Smooth muscle cell (in vitro differentiated cells): ENCODE measurements around the gene GABRA5. TPM values are rescaled to one million over a fixed set of nuclear protein-coding genes. Genes with fewer than 3 reads are reported as not detected.

Source experiments
- DNase-seq: peaks from one replicate; lab custom pipeline; 2025; ENCODE audit not compliant: unreplicated experiment; lab: John Stamatoyannopoulos, UW
- H2AFZ ChIP-seq: fragments of 200-600 bp; sonication (generic); 2 replicates; pipeline ENCODE4 v1.6.0; 2016; ENCODE audit warnings: antibody characterized with exemption, low read depth, mild to moderate bottlenecking
- H3F3A ChIP-seq: fragments of 200-600 bp; sonication (generic); 2 replicates; pipeline ENCODE4 v1.6.0; 2017; ENCODE audit warnings: antibody characterized with exemption, low read depth
- H3K27ac ChIP-seq: fragments of 200-600 bp; sonication (generic); 2 replicates; pipeline ENCODE4 v1.5.1; 2016; ENCODE audit warnings: low read depth, mild to moderate bottlenecking
- H3K27me3 ChIP-seq: fragments of 200-600 bp; sonication (generic); 2 replicates; pipeline ENCODE4 v1.6.1; 2016; ENCODE audit warnings: low read depth, mild to moderate bottlenecking
- H3K36me3 ChIP-seq: fragments of 200-600 bp; sonication (generic); 2 replicates; pipeline ENCODE4 v1.5.1; 2016; ENCODE audit warnings: low read depth
- H3K4me1 ChIP-seq: fragments of 200-600 bp; sonication (generic); 2 replicates; pipeline ENCODE4 v1.5.1; 2016; ENCODE audit warnings: low read depth
- H3K4me2 ChIP-seq: fragments of 200-600 bp; sonication (generic); 2 replicates; pipeline ENCODE4 v1.6.0; 2016; ENCODE audit warnings: mild to moderate bottlenecking
- H3K4me3 ChIP-seq: fragments of 200-600 bp; sonication (generic); 2 replicates; pipeline ENCODE4 v1.5.1; 2016; ENCODE audit warnings: mild to moderate bottlenecking
- H3K79me2 ChIP-seq: fragments of 200-600 bp; sonication (generic); 2 replicates; pipeline ENCODE4 v1.6.0; 2016; ENCODE audit warnings: low read depth, mild to moderate bottlenecking
- H3K9ac ChIP-seq: fragments of 200-600 bp; sonication (generic); 2 replicates; pipeline ENCODE4 v1.6.0; 2016; ENCODE audit warnings: low read depth
- H3K9me3 ChIP-seq: fragments of 200-600 bp; sonication (generic); replicated peaks from 2 replicates; pipeline ENCODE4 v1.5.1; 2016; ENCODE audit warnings: low read depth
- H4K20me1 ChIP-seq: fragments of 200-600 bp; sonication (generic); 2 replicates; pipeline ENCODE4 v1.6.0; 2016; ENCODE audit warnings: low read depth
- CTCF ChIP-seq: fragments of 200-600 bp; sonication (generic); IDR thresholded peaks from 2 replicates; pipeline ENCODE4 v1.5.1; 2017; ENCODE audit warnings: borderline replicate concordance, mild to moderate bottlenecking, antibody characterized with exemption; ENCODE audit not compliant: insufficient read depth, poor library complexity, severe bottlenecking
- WGBS: methylation state at CpG from one replicate; pipeline ENCODE4 v1.1.7; 2016; ENCODE audit warnings: low lambda C conversion rate; 5-methylcytosine and 5-hydroxymethylcytosine counted together
- polyA plus RNA-seq: library from polyadenylated mRNA; unstranded; fragments of >200 nt; fragmentation: Nextera tagmentation; extraction: Ambion mirVana; gene quantifications from 2 replicates; pipeline ENCODE4 v1.2.1, GENCODE V29; 2016
- total RNA-seq: library from RNA; depleted of rRNA; stranded (reverse); fragments of >200 nt; gene quantifications from 2 replicates; pipeline ENCODE4 v1.2.3, GENCODE V29; 2014

The GABRA5 gene
- total and polyA plus RNA-seq, 2 experiments from 2014 or later = 0.27 TPM; not detected in 1

- no peak for TF ChIP-seq CTCF
- Histone ChIP-seq H3F3A (no peaks in the 10 kb centered on the region), H3K36me3 (no peaks in the 10 kb centered on the region), H2AFZ (peak overlapping the region; percentile 66), H3K4me2 (peak overlapping the region; percentile 88), H4K20me1 (no peaks in the 10 kb centered on the region), H3K27me3 (peaks cover 58% of the 10 kb centered on the region), H3K4me3 (peak overlapping the region; percentile 52), H3K27ac (no peak overlapping the region), H3K9ac (no peak overlapping the region), H3K79me2 (no peaks in the 10 kb centered on the region), H3K4me1 (peaks cover 3% of the 10 kb centered on the region), H3K9me3 (no peaks in the 10 kb centered on the region)
- DNase-seq = no peak
- 6% methylated on average over 51 of the region's 72 CpGs for WGBS
Measured at GRCh38 chr15:26971271-26972018, 104.6 kb downstream of the GABRA5 start.

GRCh38 chr15:26972636-26973035, 105.8 kb downstream of the GABRA5 start:
- Histone ChIP-seq H4K20me1 (no peaks in the 10 kb centered on the region), H3K36me3 (no peaks in the 10 kb centered on the region), H3K4me3 (no peak overlapping the region), H2AFZ (no peak overlapping the region), H3K9me3 (no peaks in the 10 kb centered on the region), H3K4me2 (no peak overlapping the region), H3K79me2 (no peaks in the 10 kb centered on the region), H3K9ac (no peak overlapping the region), H3K27me3 (peaks cover 58% of the 10 kb centered on the region), H3K4me1 (peaks cover 3% of the 10 kb centered on the region), H3F3A (no peaks in the 10 kb centered on the region), H3K27ac (no peak overlapping the region)
- no peak for TF ChIP-seq CTCF
- WGBS = 17% methylated on average over 2 of the region's 2 CpGs
- DNase-seq = no peak

- Histone ChIP-seq H3F3A (no peaks in the 10 kb centered on the region), H3K4me3 (no peak overlapping the region), H2AFZ (no peak overlapping the region), H3K79me2 (no peaks in the 10 kb centered on the region), H3K36me3 (no peaks in the 10 kb centered on the region), H3K9ac (no peak overlapping the region), H3K27me3 (peaks cover 52% of the 10 kb centered on the region), H3K4me1 (peaks cover 3% of the 10 kb centered on the region), H4K20me1 (no peaks in the 10 kb centered on the region), H3K27ac (no peak overlapping the region), H3K9me3 (no peaks in the 10 kb centered on the region), H3K4me2 (no peak overlapping the region)
- DNase-seq = no peak
- TF ChIP-seq CTCF = peak; percentile 59
- WGBS = 35% methylated on average over 9 of the region's 9 CpGs
Measured at GRCh38 chr15:26974120-26974780, 107.4 kb downstream of the GABRA5 start.

- H3K4me3 ChIP-seq = no peak overlapping the region
- 93% methylated on average over 4 of the region's 4 CpGs for WGBS
- H3K27me3 ChIP-seq = peaks cover 14% of the 10 kb centered on the region
- TF ChIP-seq CTCF = no peak
- H3K4me1 ChIP-seq = no peaks in the 10 kb centered on the region
- H3K9ac ChIP-seq = no peak overlapping the region
- H3K4me2 ChIP-seq = no peak overlapping the region
- no peak overlapping the region for H2AFZ ChIP-seq
- H3K36me3 ChIP-seq = no peaks in the 10 kb centered on the region
- H3K9me3 ChIP-seq = no peaks in the 10 kb centered on the region
- H4K20me1 ChIP-seq = no peaks in the 10 kb centered on the region
- no peaks in the 10 kb centered on the region for H3K79me2 ChIP-seq
- DNase-seq = no peak
- H3F3A ChIP-seq = no peaks in the 10 kb centered on the region
- no peak overlapping the region for H3K27ac ChIP-seq
Measured at GRCh38 chr15:26981492-26981891, 114.6 kb downstream of the GABRA5 start.
